Right cardiac atrium (tissue), 5 donors: Measurements from ENCODE around the gene PSTPIP1. TPM values are rescaled to one million over a fixed set of nuclear protein-coding genes. Genes with fewer than 3 reads are reported as not detected.

Experiments
- ATAC-seq, 2 donors: fragments of 200-7000 bp; cut with Tn5 transposase; one replicate each; pipeline versions ENCODE4 v1.8.0 to v1.9.1; 2020; ENCODE audit warnings: moderate library complexity in 2 of 2, mild to moderate bottlenecking in 1 of 2
- DNase-seq, 3 donors: peaks; one replicate each; pipeline ENCODE4 v3.0.0-alpha.2; 2020
- H3K27ac ChIP-seq: one replicate; pipeline ENCODE4 v1.5.1; 2013; ENCODE audit warnings: mild to moderate bottlenecking, low read length, control low read depth, moderate library complexity
- H3K27me3 ChIP-seq: one replicate; pipeline ENCODE4 v1.6.1; 2013; ENCODE audit not compliant: control insufficient read depth, insufficient read depth
- H3K4me1 ChIP-seq: one replicate; pipeline ENCODE4 v1.6.1; 2013; ENCODE audit warnings: low read length; ENCODE audit not compliant: control insufficient read depth, insufficient read depth
- H3K4me3 ChIP-seq: one replicate; pipeline ENCODE4 v1.5.1; 2013; ENCODE audit warnings: low read length, control low read depth
- H3K9me3 ChIP-seq: one replicate; pipeline ENCODE4 v1.6.1; 2013; ENCODE audit warnings: low read length; ENCODE audit not compliant: control insufficient read depth
- WGBS: extraction: QIAGEN DNeasy Blood & Tissue Kit; methylation state at CpG from one replicate; pipeline ENCODE4 v1.1.7; 2013; 5-methylcytosine and 5-hydroxymethylcytosine counted together
- intact Hi-C, 4 donors: fragments of 100-400 bp; cut with DNase I; formaldehyde crosslinking; loops; one replicate each; pipeline versions ENCODE4 v1.11.0 to v1.14.0; 2022 to 2023
- polyA plus RNA-seq: library from polyadenylated mRNA; stranded (reverse); fragments of 200-250 nt; gene quantifications from one replicate; pipeline ENCODE4 v1.2.3, GENCODE V29; 2013
- total RNA-seq, 4 donors: library from RNA; stranded (reverse); fragmentation: NEBNext Ultra II Directional; extraction: Animal tissue kit (Norgen Biotek cat#: 25700); gene quantifications; one replicate each; pipeline ENCODE4 v1.2.1, GENCODE V29; 2021
- donor health status: healthy with polysubstance abuse.
- donor health status: DM: no; HTN: yes; CAD: no.
- donor health status: DM: no; HTN: no; CAD: no.
- donor health status: DM: no; HTN: yes; CAD: no; lungs with severe emphysema.
- donor health status: DM: yes; HTN: yes; CAD: no.

The PSTPIP1 gene
- total and polyA plus RNA-seq, 5 donors, result 1.9 to 6.0 (median 5.0) TPM

- WGBS, result 41% methylated on average over 45 of the region's 45 CpGs
- Histone ChIP-seq H3K27ac (no peak overlapping the region), H3K4me3 (no peak overlapping the region), H3K4me1 (no peaks in the 10 kb centered on the region), H3K9me3 (no peaks in the 10 kb centered on the region), H3K27me3 (no peaks in the 10 kb centered on the region)
- DNase-seq (peak in 2 of 3 donors; percentile 73 to 75), ATAC-seq (peak; percentile 47 to 61)
- intact Hi-C loops, result loop anchor here in 1 of 4 donors (10.0 kb wide), 1 partner anchor 517 kb away; no protein-coding TSS in a partner anchor
These were observed 32.9 kb downstream of the PSTPIP1 start for GRCh38 chr15:77027697-77028450.

DNA sequence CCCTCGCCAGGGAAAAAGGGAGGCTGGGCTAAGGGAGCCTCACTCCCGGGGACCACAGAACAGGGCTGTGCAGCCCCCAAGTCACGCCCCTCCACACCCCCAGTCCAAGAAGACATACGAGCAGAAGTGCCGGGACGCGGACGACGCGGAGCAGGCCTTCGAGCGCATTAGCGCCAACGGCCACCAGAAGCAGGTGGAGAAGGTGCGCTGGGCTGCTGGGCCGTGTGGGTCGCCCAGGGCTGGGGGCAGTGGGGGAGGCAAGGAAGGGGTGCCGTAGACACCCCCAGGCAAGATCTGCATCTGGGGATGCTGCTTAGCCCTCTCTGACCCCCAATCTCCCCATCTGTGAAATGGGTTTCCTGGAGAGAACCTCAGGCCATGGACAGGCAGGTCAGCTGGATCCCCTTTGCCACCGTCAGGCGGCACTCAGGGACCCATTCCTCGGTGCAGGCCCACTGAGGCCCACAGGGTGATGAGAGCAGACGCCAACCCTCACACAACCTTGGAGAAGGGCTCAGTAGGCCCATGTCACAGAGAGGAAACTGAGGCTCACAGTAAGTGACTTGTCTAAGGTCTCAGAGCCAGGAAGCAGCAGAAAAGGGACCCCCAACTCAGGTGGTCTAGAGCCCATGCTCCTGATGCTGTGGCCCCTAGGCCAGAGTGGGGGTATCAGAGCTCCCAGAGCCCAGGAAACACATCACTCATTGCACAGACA is 33.7 kb downstream of the PSTPIP1 start:
- no peaks in the 10 kb centered on the region for H3K27me3 ChIP-seq
- H3K27ac ChIP-seq, result no peak overlapping the region
- WGBS, result 50% methylated on average over 22 of the region's 22 CpGs
- DNase-seq (no peak), ATAC-seq (no peak)
- H3K4me1 ChIP-seq, result no peaks in the 10 kb centered on the region
- H3K4me3 ChIP-seq, result no peak overlapping the region
- intact Hi-C loops, result loop anchor here in 1 of 4 donors (10.0 kb wide), 1 partner anchor 516 kb away; no protein-coding TSS in a partner anchor
- H3K9me3 ChIP-seq, result no peaks in the 10 kb centered on the region

DNA sequence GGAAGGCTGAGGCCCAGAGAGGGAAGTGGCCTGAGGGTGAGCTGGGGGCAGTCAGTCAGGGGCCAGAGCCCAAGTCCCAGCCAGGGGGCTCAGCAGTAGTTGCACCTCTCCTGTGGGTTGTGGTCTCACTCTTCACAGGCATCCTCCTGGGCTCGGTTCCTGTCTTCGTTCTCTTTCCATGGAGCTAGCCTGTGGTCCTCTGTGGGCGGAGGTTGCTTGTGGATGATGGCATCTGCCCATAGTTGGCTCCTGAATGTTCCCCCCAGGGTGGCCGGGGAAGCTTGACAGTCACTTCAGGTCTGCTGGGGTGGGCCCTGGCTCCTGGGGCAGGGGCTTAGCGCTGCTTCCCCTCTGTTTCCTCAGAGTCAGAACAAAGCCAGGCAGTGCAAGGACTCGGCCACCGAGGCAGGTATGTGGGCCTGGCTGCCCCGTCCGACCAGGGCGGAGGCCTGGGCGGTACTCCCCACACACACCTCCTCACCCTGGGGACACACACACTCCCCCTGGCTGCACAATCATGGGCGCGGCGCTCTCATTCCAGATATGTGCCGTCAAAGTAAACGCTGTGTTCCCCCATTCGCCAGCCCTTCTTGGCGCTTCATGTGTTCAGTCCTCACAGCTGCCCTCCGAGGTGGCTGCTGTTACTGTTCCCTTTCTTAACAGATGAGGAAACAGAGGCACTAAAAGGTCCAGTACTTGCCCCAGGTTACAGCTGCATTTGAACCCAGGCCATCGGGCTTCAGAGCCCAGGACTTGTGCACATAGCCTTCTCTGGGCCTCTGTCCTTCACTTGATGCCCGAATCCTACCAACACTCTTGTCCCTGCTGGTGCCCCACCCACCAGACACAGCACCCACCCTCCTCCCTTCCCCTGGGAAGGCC is 34.5 kb downstream of the PSTPIP1 start:
- Histone ChIP-seq H3K4me1 (no peaks in the 10 kb centered on the region), H3K27ac (no peak overlapping the region), H3K9me3 (no peaks in the 10 kb centered on the region), H3K27me3 (no peaks in the 10 kb centered on the region), H3K4me3 (no peak overlapping the region)
- DNase-seq (peak in 1 of 3 donors; percentile 31), ATAC-seq (no peak)
- 93% methylated on average over 21 of the region's 21 CpGs for WGBS
- intact Hi-C loops, result loop anchor here in 1 of 4 donors (10.0 kb wide), 1 partner anchor 515 kb away; no protein-coding TSS in a partner anchor

DNA sequence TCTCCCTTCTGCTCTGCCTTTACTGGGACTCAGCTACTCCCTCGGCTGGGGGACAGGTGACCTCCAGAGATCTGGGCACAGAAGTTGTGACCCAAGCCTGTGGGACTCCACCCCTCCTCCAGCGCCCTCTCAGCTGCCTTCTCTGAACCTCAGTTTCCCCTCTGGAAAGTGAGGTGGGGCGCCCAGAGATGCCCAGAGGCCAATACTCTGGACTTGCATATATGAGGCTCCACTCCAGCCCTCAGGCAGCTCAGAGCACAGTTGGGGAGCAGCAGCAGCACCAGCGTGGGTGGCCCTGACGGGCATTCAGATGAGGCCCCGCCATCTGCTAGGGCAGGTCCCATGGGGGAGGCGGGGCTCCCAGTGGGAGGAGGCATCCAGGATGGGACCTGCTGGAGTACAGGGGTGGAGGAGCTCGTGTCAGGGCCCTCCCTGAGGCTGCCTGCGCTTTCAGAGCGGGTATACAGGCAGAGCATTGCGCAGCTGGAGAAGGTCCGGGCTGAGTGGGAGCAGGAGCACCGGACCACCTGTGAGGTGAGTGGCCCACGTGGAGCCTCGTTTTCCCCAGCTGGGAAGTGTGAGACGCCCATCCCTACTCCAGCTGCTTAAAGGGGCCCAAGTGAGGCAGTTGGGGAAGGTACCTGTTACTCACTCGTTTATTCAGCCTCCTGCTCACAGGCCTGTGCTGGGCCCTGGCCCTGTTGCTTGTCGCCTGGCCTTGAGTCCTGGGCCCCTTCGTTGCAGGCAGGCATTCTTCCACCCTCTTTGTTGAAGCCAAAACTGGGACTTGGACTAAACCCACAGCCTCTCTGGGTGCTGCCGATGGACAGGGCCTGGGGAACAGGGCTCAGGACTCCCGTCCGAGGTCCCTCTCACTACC is 35.4 kb downstream of the PSTPIP1 start:
- H3K27ac ChIP-seq, result no peak overlapping the region
- 79% methylated on average over 22 of the region's 22 CpGs for WGBS
- DNase-seq, result peak in 2 of 3 donors; percentile 38 to 60
- no peaks in the 10 kb centered on the region for H3K4me1 ChIP-seq
- no peak for ATAC-seq
- H3K4me3 ChIP-seq, result no peak overlapping the region
- intact Hi-C loops, result no loop called here
- no peaks in the 10 kb centered on the region for H3K27me3 ChIP-seq
- H3K9me3 ChIP-seq, result no peaks in the 10 kb centered on the region

DNA sequence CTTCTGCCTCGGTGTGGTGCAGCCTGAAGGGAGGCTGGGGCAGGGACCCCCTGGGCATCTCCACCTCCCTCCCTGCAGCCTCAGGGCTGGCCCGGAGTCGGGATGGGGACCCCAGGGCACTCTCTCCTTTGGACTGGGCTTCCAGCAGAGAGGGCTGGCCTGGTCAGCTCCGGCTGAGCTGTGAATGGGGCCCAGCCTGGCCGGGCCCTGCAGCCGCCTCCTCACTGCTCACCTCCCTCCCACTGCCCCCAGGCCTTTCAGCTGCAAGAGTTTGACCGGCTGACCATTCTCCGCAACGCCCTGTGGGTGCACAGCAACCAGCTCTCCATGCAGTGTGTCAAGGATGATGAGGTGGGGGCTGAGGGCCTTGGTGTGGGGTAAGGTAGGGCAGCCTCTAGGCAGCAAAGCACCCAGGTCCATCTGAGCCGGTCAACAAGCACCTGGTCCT is 36.0 kb downstream of the PSTPIP1 start:
- WGBS, result 73% methylated on average over 10 of the region's 10 CpGs
- DNase-seq, result peak in 1 of 3 donors; percentile 28

GRCh38 chr15:77031376-77032050 is 36.6 kb downstream of the PSTPIP1 start:
- Histone ChIP-seq H3K9me3 (no peaks in the 10 kb centered on the region), H3K4me1 (no peaks in the 10 kb centered on the region), H3K27ac (no peak overlapping the region), H3K27me3 (no peaks in the 10 kb centered on the region), H3K4me3 (no peak overlapping the region)
- intact Hi-C loops, result no loop called here
- whole genome bisulfite sequencing, result 79% methylated on average over 12 of the region's 12 CpGs
- no peak for ATAC-seq
- DNase-seq, result peak in 2 of 3 donors; percentile 22 to 56

More for the DNA sequence above, 36.0 kb downstream of the PSTPIP1 start:
- no peaks in the 10 kb centered on the region for H3K9me3 ChIP-seq
- intact Hi-C loops, result no loop called here
- H3K4me1 ChIP-seq, result no peaks in the 10 kb centered on the region
- ATAC-seq, result no peak
- H3K27ac ChIP-seq, result no peak overlapping the region
- H3K27me3 ChIP-seq, result no peaks in the 10 kb centered on the region
- no peak overlapping the region for H3K4me3 ChIP-seq

DNA sequence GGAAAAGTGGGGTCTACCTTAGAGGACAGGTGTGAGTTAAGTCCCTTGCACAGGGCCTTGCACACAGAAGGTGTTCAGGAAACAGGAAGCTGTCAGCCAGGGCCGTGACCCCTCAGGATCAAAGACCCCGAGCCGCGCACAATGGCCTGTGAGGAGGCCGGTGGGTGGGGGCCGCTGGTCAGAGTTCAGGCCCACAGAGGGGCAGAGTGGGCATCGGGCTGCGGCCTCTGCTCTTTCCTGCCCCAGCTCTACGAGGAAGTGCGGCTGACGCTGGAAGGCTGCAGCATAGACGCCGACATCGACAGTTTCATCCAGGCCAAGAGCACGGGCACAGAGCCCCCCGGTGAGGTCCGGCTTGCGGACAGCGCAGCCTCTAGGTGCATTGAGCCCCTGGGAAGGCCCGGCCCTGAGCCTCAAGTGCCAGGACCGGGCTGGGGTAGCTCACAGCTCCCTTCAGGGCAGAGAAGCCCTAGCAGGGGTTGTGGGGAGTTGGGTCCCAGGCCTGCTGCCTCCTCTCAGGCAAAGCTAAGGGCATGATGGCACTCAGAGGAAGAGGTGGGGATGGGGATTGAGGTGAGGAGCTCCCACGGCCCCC is 37.2 kb downstream of the PSTPIP1 start:
- Histone ChIP-seq H3K4me3 (no peak overlapping the region), H3K27me3 (no peaks in the 10 kb centered on the region), H3K9me3 (no peaks in the 10 kb centered on the region), H3K4me1 (no peaks in the 10 kb centered on the region), H3K27ac (no peak overlapping the region)
- WGBS, result 72% methylated on average over 22 of the region's 22 CpGs
- ATAC-seq, result no peak
- intact Hi-C loops, result no loop called here
- peak in 2 of 3 donors; percentile 31 to 45 for DNase-seq

DNA sequence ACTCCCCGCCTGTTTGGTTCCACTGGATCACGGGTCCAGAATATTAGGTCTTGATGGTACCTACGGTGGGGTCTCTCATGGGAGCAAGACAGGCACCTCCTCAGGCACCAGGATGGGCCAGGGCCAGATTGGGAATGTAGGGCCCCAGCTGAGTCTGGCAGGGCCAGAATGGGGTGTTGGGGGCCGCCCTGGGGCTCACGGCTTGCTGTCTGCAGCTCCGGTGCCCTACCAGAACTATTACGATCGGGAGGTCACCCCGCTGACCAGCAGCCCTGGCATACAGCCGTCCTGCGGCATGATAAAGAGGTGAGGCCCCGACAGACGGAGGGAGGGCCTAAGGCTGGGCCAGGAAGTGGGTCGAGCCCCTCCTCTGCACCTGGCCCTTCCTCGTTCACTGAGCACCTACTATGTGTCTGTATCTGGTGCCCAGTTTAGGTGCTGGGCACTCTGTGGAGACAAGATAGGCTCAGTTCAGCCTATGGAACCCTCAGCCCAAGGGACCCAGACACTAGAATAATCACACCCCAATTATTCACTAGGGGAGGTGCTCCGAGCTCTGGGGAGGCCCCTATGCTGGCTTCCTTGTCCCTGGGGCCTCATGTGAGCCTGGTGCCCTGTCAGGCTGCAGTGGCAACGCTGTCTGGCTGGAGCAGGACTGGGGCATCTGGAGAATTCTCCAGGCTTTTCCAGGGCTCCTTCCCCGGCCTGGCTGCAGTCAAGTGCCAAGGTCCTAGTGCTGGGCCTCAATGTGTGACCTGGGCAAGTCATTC is 37.9 kb downstream of the PSTPIP1 start:
- 74% methylated on average over 18 of the region's 18 CpGs for WGBS
- no peaks in the 10 kb centered on the region for H3K4me1 ChIP-seq
- H3K4me3 ChIP-seq, result no peak overlapping the region
- H3K27me3 ChIP-seq, result no peaks in the 10 kb centered on the region
- no peaks in the 10 kb centered on the region for H3K9me3 ChIP-seq
- intact Hi-C loops, result no loop called here
- DNase-seq (peak in 2 of 3 donors; percentile 38 to 39), ATAC-seq (no peak)
- H3K27ac ChIP-seq, result no peak overlapping the region

DNA sequence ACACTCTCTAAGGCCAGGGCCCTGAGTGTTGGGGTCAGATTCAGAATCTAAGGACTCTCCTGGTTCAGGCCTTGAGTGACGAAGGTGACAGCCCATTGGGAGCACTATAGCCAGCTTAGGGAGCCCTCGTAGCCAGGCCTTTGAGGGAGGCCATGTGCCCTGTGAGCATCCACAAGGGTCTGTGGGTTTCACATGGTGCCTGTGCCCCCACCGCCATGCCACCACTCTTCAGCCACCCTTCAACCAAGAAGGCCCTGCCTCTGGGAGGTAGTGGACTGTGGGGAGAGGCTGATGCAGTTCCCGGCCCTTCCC is 38.4 kb downstream of the PSTPIP1 start:
- Histone ChIP-seq H3K4me1 (no peaks in the 10 kb centered on the region), H3K27me3 (no peaks in the 10 kb centered on the region), H3K9me3 (no peaks in the 10 kb centered on the region), H3K4me3 (no peak overlapping the region), H3K27ac (no peak overlapping the region)
- intact Hi-C loops, result no loop called here
- no peak for ATAC-seq
- DNase-seq, result peak in 1 of 3 donors; percentile 9
- 94% methylated on average over 4 of the region's 4 CpGs for WGBS
